Measurements from ENCODE around the gene FAM161A.

Gene FAM161A

DNA sequence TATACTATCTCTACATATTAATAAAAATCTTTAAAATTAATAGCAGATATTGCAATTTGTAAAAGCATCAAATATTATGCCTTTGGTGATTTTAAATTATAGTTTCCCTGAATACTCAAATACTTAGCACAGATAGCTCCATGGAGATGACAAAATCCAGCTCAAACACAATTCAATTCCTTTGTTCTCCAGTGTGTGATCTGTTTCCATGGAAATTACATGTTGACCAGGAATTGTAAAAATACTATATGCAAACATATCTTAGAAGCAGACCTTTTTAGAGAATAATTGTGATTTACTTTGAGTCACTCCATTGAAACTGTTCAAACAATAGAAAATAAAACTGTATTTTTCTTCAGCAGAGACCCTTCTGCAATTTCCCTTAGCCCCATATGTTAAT, 68.3 kb downstream of the FAM161A start:
- no peak for DNase-seq

DNA sequence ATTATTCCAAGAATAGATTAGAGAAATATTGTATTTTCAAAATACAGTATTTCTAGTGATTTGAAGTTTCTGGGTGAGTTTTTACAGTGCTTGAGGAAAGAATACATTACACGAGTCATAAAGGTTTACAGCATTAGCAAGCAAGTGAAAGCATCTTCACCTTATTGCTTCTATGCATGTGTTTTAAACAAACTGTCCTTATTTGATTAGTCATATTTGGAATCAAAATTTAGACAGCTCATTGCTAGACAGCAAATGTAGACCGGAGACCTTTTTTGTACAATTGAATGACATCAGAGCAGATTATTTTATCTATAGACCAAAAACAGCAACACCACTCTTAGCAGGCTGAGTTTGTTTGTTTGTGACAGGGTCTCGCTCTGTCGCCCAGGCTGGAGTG, 69.2 kb downstream of the FAM161A start:
- no peak for DNase-seq

DNA sequence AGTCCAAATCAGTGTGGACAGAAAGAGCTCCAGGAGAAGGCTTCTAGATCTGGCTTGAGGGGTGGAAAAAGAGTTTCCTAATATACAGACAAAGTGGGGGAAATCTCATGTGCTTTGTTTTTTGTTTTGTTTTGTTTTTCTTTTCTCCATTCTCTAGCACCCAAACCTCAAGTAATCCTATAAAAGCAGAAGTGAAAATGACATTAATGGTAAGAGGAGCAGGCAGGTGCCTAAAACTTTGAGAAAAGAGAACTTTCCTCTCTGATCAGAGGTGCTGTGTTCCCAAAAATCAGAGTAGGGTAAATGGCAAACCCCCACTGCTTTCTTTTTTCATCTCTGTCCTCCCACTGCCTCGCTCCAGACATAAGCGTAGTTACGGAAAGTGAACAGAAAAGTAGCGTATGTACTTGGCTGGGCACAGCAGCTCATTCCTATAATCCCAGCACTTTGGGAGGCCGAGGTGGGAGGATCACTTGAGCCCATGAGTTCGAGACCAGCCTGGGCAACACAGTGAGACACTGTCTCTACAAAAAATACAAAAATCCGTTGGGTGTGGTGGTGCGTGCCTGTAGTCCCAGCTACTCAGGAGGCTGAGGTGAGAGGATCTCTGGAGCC, 77.8 kb downstream of the FAM161A start:
- no peak for DNase-seq

Measured in inflammatory macrophage treated with lipopolysaccharide for 1 hour (primary cell).